ENCODE results near the gene RC3H1.
"Not testable (repeated sequence)": the region's sequence is repeated elsewhere in the genome, so short reads cannot be mapped to it uniquely, and the experiment has no call there.

The RC3H1 gene, protein sequence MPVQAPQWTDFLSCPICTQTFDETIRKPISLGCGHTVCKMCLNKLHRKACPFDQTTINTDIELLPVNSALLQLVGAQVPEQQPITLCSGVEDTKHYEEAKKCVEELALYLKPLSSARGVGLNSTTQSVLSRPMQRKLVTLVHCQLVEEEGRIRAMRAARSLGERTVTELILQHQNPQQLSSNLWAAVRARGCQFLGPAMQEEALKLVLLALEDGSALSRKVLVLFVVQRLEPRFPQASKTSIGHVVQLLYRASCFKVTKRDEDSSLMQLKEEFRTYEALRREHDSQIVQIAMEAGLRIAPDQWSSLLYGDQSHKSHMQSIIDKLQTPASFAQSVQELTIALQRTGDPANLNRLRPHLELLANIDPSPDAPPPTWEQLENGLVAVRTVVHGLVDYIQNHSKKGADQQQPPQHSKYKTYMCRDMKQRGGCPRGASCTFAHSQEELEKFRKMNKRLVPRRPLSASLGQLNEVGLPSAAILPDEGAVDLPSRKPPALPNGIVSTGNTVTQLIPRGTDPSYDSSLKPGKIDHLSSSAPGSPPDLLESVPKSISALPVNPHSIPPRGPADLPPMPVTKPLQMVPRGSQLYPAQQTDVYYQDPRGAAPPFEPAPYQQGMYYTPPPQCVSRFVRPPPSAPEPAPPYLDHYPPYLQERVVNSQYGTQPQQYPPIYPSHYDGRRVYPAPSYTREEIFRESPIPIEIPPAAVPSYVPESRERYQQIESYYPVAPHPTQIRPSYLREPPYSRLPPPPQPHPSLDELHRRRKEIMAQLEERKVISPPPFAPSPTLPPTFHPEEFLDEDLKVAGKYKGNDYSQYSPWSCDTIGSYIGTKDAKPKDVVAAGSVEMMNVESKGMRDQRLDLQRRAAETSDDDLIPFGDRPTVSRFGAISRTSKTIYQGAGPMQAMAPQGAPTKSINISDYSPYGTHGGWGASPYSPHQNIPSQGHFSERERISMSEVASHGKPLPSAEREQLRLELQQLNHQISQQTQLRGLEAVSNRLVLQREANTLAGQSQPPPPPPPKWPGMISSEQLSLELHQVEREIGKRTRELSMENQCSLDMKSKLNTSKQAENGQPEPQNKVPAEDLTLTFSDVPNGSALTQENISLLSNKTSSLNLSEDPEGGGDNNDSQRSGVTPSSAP

GRCh38 chr1:174022080-174022975 lies at the start of gene RC3H1:
TSS of gene RC3H1 (minus strand) at chr1:174022357. CDS start at chr1:173992985, 29,372 bp downstream.
- DNase-seq (ENCODE audit: low read depth): peak; percentile 81

DNA sequence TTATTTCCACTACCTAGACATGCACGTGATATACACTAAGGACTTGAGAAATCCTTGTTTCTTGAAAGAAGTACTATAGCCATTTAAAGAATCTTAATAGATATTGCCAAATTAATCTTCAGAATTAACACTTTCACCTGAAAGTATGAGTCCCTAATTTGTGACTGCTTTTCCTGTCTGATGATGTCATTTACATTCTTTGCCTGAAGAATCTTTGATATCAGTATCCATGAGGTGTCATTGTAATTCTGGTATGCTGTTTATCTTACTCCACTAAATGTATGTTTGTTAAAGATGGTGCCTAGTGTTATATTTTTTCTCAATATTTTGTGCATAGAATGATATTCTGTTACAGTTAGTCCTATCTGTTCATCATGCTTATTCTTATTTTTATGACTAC lies 48.5 kb upstream of the RC3H1 start:
- no peak for DNase-seq (ENCODE audit: low read depth)

- no peak for DNase-seq (ENCODE audit: low read depth)
Observed at GRCh38 chr1:174068000-174068399, 45.8 kb upstream of the RC3H1 start.

DNA sequence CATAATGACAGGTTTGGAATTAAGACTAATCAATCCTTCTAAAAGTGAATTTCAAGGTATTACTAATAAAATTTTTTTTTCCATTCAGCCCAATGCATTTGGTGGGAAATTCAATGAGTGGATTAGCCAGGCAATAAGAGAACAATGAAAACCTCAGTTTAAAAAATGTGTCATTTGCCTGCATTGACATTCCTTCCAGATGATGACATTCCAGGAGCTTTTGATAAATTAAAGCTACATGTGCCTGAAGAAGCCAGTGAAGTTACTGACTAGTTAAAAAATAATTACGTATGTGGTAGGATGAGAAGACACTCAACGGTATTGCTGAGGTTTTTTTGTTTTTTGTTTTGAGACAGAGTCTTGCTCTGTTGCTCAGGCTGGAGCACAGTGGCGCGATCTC lies 37.9 kb upstream of the RC3H1 start:
- no peak for DNase-seq (ENCODE audit: low read depth)

DNA sequence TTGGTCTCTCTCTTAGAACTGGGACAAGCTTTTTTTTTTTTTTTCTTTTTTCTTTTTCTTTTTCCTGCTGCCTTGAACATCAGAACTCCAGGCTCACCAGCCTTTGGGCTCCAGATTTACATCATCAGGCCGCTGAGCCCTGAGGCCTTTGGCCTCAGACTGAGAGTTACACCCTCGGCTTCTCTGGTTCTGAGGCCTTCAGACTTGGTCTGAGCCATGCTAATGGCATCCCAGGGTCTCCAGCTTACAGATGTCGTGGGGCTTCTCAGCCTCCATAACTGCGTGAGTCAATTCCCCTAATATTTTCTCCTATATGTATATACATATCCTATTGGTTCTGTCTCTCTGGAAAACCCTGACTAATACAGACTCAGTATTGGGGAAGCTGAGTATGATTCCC lies 36.5 kb upstream of the RC3H1 start:
- DNase-seq (ENCODE audit: low read depth): no peak

DNA sequence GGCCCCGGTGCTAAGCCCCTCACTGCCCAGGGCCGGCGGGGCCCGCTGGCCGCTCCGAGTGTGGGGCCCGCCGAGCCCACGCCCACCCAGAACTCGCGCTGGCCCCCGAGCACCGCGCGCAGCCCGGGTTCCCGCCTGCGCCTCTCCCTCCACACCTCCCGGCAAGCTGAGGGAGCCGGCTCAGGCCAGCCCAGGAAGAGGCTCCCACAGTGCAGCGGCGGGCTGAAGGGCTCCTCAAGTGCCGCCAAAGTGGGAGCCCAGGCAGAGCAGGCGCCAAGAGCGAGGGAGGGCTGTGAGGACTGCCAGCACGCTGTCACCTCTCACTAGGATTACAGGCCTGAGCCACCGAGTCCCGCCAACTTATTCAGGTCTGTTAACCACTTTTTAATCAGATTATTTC lies 34.5 kb upstream of the RC3H1 start:
- DNase-seq (ENCODE audit: low read depth): not testable (repeated sequence)

DNA sequence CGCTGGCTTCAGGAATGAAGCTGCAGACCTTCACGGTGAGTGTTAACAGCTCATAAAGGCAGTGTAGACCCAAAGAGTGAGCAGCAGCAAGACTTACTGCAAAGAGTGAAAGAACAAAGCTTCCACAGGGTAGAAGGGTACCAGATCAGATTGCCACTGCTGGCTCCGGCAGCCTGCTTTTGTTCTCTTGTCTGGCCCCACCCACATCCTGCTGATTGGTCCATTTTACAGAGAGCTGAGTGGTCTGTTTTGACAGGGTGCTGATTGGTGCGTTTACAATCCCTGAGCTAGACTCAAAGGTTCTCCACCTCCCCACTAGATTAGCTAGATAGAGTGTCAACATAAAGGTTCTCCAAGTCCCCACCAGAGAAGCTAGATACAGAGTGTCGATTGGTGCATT lies 33.6 kb upstream of the RC3H1 start:
- not testable (repeated sequence) for DNase-seq (ENCODE audit: low read depth)

DNA sequence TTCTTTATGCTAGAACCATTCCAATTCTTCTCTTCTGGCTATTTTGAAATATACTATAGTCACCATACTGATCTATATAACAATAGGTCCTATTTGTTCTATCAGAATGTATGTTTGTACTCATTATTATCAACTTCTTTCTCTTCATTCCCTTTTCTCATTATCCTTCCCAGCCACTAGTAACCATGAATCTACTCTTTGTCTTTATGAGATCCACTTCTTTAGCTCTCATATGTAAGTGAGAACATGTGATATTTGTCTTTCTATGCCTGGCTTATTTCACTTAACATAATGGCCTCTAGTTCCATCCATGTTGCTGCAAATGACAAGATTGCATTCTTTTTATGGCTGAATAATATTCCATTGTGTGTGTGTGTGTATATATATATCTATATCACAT lies 31.7 kb upstream of the RC3H1 start:
- no peak for DNase-seq (ENCODE audit: low read depth)

- DNase-seq (ENCODE audit: low read depth): no peak
Observed at GRCh38 chr1:174052621-174053020, 30.5 kb upstream of the RC3H1 start.

DNA sequence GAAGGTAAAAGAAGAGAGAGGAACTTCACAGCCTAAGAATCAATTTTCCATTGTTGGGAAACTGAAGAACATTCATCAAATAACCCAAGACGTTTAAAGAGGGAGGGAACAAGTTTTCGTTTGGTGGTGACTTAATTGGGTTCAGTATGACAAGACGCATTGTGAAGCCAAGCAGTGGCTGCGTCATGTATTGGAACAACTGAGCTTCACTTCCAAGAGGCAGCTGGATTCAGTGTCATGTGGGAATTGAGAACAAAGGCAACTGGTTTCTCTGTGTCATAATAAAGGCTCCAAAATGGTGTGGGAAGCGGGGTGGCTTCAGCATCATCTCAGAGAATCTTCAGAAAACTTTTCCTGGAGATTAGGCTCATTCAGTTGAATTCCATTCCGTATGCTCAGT lies 29.8 kb upstream of the RC3H1 start:
- no peak for DNase-seq (ENCODE audit: low read depth)

GRCh38 chr1:174049514-174049913 lies 27.4 kb upstream of the RC3H1 start:
- DNase-seq (ENCODE audit: low read depth): no peak

DNA sequence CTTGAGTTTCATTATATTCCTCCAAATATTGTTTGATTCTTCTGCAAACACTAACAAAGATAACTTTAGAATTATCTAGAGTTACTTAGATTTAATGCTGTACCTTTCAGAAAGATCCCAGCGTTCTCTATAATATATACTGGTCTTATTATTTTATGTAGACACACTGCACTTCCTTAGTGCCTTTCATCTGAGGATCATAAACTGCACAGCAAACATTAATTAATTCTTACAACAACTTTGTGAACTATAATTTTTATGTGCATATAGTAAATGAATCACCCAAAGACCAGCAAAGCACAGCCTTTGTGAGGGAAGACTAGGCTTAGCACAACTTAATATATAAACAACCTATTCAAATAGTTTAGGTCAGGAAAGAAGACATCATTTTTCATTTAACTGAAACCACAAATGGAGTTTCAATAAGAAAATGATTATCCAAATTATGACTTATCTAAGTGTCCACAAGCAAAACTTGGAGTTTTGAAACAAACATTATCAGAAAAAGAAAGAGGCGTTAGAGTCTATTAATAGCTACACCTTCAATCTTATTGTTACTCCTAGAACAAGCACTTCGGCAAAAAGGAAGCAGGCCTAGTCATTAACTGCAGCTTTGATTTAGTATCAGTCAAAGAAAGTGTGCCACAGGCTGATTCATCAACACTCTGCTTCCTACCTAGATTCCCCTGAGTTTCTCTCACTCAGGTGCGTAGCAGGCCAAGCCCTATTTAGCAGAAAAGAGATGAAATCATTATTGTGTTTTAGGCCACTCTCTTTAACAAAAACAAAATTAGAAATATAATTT lies 22.5 kb upstream of the RC3H1 start:
- no peak for DNase-seq (ENCODE audit: low read depth)

- DNase-seq (ENCODE audit: low read depth): not testable (repeated sequence)
Observed at GRCh38 chr1:174042509-174042908, 20.4 kb upstream of the RC3H1 start.

DNA sequence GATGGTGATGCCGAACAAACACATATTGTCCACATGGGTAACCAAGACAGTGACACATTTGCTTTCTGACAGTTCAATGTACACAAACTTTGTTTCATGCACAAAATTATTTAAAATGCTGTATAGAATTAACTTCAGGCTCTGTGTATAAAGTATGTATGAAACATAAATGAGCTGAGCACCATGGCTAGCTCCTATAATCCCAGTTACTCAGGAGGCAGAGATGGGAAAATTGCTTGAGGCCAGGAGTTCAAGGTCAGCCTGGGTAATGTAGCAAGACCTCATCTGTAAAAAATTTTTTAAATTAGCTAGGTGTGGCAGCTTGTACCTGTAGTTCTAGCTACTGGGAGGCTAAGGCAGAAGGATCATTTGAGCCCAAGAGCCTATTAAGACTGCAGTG lies 19.2 kb upstream of the RC3H1 start:
- no peak for DNase-seq (ENCODE audit: low read depth)

DNA sequence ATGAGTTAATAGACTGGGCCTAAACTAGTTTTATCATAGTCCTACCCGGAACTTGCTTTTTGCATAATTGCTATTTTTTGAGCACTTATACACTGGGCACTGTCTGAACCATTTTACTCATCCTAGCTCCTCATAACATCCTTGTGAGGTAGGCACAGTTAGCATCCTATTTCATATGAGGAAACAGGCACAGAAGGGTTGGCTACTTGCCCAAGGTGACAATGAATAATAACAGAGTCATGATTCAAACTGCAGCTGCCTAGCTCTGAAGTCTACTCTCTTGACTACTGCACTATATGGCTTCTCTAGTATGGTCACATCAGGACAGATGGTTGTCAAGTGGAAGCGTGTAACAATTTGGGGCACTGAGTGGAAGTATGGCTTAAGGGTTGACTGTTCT lies 18.2 kb upstream of the RC3H1 start:
- DNase-seq (ENCODE audit: low read depth): no peak

DNA sequence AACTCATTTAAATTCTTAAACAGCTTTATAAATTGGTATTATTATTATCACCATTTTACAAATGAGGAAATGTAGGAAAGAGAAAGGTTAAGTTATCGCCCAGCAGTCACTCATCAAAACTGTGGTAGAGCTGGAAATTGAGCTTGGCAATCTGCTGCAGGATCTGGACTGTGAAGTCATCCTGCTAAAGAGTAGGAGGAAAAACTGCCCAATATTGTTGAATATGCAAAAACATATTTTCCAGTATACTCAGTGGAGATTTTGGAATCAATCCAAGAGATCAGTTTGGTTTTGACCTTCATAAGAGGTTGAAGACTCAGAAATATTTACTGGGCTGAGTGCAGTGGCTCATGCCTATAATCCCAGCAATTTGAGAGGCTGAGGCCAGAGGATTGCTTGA lies 16.9 kb upstream of the RC3H1 start:
- no peak for DNase-seq (ENCODE audit: low read depth)

DNA sequence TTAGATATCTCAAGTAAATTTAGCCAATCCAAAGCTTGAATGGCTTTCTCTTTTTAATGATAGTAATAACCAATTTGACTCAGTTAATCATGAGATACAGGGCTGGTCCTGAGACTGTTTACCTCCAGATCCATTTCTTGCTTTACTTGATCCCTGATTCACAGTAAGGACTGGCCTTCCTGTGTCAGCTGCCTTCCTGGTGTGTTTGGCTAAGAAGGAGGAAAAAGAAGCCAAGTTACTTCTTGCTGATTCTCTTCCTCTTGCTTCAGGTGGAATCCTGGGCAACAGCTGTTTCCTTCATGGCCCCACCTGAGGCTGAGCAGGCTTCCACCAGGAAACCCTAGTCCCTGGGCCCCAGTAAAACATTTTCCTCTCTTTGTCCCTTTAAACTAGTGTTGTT lies 14.6 kb upstream of the RC3H1 start:
- DNase-seq (ENCODE audit: low read depth): no peak

GRCh38 chr1:174036204-174036603 lies 14.0 kb upstream of the RC3H1 start:
- DNase-seq (ENCODE audit: low read depth): no peak

DNA sequence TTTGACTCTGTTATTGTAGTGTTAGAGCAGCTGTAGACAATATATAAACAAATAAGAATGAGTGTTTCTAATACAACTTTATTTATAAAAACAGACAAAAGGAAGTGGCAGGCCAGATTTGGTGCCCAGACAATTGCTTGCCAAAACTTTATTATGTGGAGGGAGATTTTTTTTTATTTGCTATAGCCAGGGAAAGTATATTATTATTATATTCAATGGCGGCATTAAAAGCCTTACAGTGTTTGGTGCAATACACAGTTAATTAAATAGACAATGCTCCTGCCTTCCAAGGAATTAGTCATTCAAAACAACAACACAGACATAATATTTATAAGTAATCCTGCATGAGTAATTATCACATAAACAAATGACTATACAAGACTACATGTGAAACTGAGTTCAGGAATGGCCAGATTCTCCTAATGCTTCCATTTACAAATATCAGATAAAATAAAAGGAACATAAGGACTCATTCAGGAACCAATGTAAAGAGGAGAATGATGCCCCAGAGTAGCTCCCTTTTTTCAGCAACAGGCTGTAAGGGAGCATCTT lies 10.6 kb upstream of the RC3H1 start:
- DNase-seq (ENCODE audit: low read depth): no peak

- no peak for DNase-seq (ENCODE audit: low read depth)
Observed at GRCh38 chr1:174031099-174031498, 8.9 kb upstream of the RC3H1 start.

- DNase-seq (ENCODE audit: low read depth): no peak
Observed at GRCh38 chr1:174028495-174028894, 6.3 kb upstream of the RC3H1 start.

Measured in CMK (cell line).